ENCODE results near the gene NCAN. TPM values are rescaled to one million over a fixed set of nuclear protein-coding genes. Genes with fewer than 3 reads are reported as not detected.
"Not testable (repeated sequence)": the region's sequence is repeated elsewhere in the genome, so short reads cannot be mapped to it uniquely, and the experiment has no call there.

Gene NCAN
- polyA plus RNA-seq, 1 donor (not counting 4 experiments of a cell fraction or from before 2014, with no cell fraction given), result not detected

DNA sequence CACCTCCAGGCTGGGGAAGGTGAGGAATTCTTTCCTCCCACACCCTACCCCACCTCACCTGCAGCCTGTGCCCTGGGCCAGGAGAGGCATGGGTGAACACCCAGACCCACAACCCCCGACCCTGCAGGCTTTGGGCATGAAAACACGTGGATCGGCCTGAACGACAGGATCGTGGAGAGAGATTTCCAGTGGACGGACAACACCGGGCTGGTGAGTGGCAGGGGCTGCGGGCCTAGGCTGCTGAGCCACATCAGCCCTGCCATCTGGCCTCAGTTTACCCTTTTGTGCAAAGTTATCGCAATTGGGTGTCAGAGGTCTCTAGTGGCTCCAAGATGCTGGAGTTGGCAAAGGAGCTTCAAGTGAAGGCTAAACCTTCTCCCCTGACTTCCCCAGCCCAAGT is 28.7 kb downstream of the NCAN start:
- no peak overlapping the region for H3K9ac ChIP-seq (ENCODE audit: control insufficient read depth, extremely low read depth, insufficient read depth, low read length)
- no peak overlapping the region for H3K4me2 ChIP-seq (ENCODE audit: control insufficient read depth, extremely low read depth, insufficient read depth, low read depth, low read length)
- no peak overlapping the region for H2AFZ ChIP-seq (ENCODE audit: control insufficient read depth, low read length)
- FAIRE-seq (no peak), DNase-seq (ENCODE audit: low read depth, low spot score) (no peak)
- dilution Hi-C loops (cut with MboI; ENCODE audit: extremely low pct_ligation_motif_present, low sequenced_read_pairs), result no loop called here
- no peaks in the 10 kb centered on the region for H3K9me3 ChIP-seq (ENCODE audit: control insufficient read depth, low read depth, low read length)
- peaks cover 6% of the 10 kb centered on the region for H3K27me3 ChIP-seq (ENCODE audit: control insufficient read depth, extremely low read depth, insufficient read depth, low read length)
- no peaks in the 10 kb centered on the region for H3K36me3 ChIP-seq (ENCODE audit: control insufficient read depth in 2 of 2, extremely low read depth in 1 of 2, insufficient read depth in 2 of 2, low read length in 2 of 2)
- H3K79me2 ChIP-seq (ENCODE audit: control insufficient read depth, insufficient read depth, low read length), result no peaks in the 10 kb centered on the region
- H3K9me1 ChIP-seq (ENCODE audit: control insufficient read depth, extremely low read depth, insufficient read depth, low read length), result no peaks in the 10 kb centered on the region
- no peaks in the 10 kb centered on the region for H4K20me1 ChIP-seq (ENCODE audit: control insufficient read depth, extremely low read depth, insufficient read depth, low read length)
- H3K27ac ChIP-seq (ENCODE audit: control insufficient read depth, insufficient read depth, low read length), result no peak overlapping the region
- TF ChIP-seq, protein P1, sequence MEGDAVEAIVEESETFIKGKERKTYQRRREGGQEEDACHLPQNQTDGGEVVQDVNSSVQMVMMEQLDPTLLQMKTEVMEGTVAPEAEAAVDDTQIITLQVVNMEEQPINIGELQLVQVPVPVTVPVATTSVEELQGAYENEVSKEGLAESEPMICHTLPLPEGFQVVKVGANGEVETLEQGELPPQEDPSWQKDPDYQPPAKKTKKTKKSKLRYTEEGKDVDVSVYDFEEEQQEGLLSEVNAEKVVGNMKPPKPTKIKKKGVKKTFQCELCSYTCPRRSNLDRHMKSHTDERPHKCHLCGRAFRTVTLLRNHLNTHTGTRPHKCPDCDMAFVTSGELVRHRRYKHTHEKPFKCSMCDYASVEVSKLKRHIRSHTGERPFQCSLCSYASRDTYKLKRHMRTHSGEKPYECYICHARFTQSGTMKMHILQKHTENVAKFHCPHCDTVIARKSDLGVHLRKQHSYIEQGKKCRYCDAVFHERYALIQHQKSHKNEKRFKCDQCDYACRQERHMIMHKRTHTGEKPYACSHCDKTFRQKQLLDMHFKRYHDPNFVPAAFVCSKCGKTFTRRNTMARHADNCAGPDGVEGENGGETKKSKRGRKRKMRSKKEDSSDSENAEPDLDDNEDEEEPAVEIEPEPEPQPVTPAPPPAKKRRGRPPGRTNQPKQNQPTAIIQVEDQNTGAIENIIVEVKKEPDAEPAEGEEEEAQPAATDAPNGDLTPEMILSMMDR (optimal IDR thresholded peaks at IDR 0.05 in 1 of 3, IDR thresholded peaks at IDR 0.05 in 1 of 3, conservative IDR thresholded peaks at IDR 0.05 in 1 of 3; ENCODE audit: extremely low read depth in 1 of 3, insufficient read depth in 2 of 3, low read length in 3 of 3), result no peak
- TF ChIP-seq EZH2 (IDR thresholded peaks at IDR 0.05; ENCODE audit: low read length), result no peak
- H3K4me3 ChIP-seq (ENCODE audit: control insufficient read depth in 2 of 3, extremely low read depth in 1 of 3, insufficient read depth in 2 of 3, low read depth in 1 of 3, low read length in 3 of 3), result no peak overlapping the region
- no peaks in the 10 kb centered on the region for H3K4me1 ChIP-seq (ENCODE audit: control insufficient read depth, extremely low read depth, insufficient read depth, low read length)

DNA sequence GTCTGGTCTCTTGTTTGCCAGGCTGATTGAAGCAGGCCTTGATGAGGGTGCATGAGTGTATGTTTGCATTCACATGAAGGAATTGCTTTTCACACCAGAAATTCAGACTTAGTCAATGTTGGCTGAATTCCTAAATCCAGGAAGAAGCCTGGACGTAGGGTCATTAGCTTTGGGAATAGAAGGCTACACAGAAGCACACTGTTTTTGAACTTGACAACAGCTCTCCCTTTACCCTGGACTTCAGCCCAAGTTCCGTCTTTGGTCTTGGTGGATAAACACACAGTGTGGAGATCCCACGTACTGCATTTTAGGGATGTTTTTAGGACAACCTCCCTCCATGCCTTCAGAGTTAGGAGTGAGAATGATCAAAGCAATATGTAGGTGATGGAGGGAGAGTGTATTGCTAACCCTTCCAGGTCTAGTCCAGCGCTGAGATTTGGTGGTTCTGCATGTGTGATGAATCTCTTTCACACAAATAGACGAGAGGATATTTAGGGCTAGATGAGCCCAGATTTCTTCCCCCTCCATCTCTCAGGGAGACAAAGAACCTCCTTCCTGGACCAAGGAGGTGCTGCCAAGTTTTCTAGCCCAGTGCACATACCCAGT is 38.5 kb downstream of the NCAN start:
- Histone ChIP-seq H3K27ac (ENCODE audit: control insufficient read depth, insufficient read depth, low read length) (no peak overlapping the region), H2AFZ (ENCODE audit: control insufficient read depth, low read length) (no peak overlapping the region), H3K36me3 (ENCODE audit: control insufficient read depth in 2 of 2, extremely low read depth in 1 of 2, insufficient read depth in 2 of 2, low read length in 2 of 2) (no peaks in the 10 kb centered on the region), H3K4me2 (ENCODE audit: control insufficient read depth, extremely low read depth, insufficient read depth, low read depth, low read length) (no peak overlapping the region), H4K20me1 (ENCODE audit: control insufficient read depth, extremely low read depth, insufficient read depth, low read length) (no peaks in the 10 kb centered on the region), H3K4me1 (ENCODE audit: control insufficient read depth, extremely low read depth, insufficient read depth, low read length) (no peaks in the 10 kb centered on the region), H3K4me3 (ENCODE audit: control insufficient read depth in 2 of 3, extremely low read depth in 1 of 3, insufficient read depth in 2 of 3, low read depth in 1 of 3, low read length in 3 of 3) (no peak overlapping the region), H3K79me2 (ENCODE audit: control insufficient read depth, insufficient read depth, low read length) (no peaks in the 10 kb centered on the region), H3K27me3 (ENCODE audit: control insufficient read depth, extremely low read depth, insufficient read depth, low read length) (peaks cover 15% of the 10 kb centered on the region), H3K9me1 (ENCODE audit: control insufficient read depth, extremely low read depth, insufficient read depth, low read length) (no peaks in the 10 kb centered on the region), H3K9me3 (ENCODE audit: control insufficient read depth, low read depth, low read length) (no peaks in the 10 kb centered on the region), H3K9ac (ENCODE audit: control insufficient read depth, extremely low read depth, insufficient read depth, low read length) (no peak overlapping the region)
- dilution Hi-C loops (cut with MboI; ENCODE audit: extremely low pct_ligation_motif_present, low sequenced_read_pairs), result no loop called here
- TF ChIP-seq, protein P1 (optimal IDR thresholded peaks at IDR 0.05 in 1 of 3, IDR thresholded peaks at IDR 0.05 in 1 of 3, conservative IDR thresholded peaks at IDR 0.05 in 1 of 3; ENCODE audit: extremely low read depth in 1 of 3, insufficient read depth in 2 of 3, low read length in 3 of 3), result no peak
- TF ChIP-seq EZH2 (IDR thresholded peaks at IDR 0.05; ENCODE audit: low read length), result no peak
- DNase-seq (ENCODE audit: low read depth, low spot score), result no peak
- FAIRE-seq, result no peak

DNA sequence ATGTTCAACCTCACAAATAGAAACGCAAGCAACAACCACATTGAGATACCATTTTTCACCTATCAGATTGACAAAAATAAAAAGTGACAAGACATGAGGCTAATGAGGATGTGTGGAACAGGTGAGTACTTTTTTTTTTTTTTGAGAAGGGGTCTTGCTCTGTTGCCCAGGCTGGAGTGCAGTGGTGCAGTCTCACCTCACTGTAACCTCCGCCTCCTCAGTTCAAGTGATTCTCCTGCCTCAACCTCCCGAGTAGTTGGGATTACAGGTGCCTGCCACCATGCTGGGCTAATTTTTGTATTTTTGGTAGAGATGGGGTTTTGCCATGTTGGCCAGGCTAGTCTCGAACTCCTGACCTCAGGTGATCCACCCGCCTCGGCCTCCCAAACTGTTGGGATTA is 41.7 kb downstream of the NCAN start:
- peaks cover 21% of the 10 kb centered on the region for H3K27me3 ChIP-seq (ENCODE audit: control insufficient read depth, extremely low read depth, insufficient read depth, low read length)
- H3K27ac ChIP-seq (ENCODE audit: control insufficient read depth, insufficient read depth, low read length); H2AFZ ChIP-seq (ENCODE audit: control insufficient read depth, low read length); H3K36me3 ChIP-seq (ENCODE audit: control insufficient read depth in 2 of 2, extremely low read depth in 1 of 2, insufficient read depth in 2 of 2, low read length in 2 of 2); H3K4me2 ChIP-seq (ENCODE audit: control insufficient read depth, extremely low read depth, insufficient read depth, low read depth, low read length); H3K4me3 ChIP-seq (ENCODE audit: control insufficient read depth in 2 of 3, extremely low read depth in 1 of 3, insufficient read depth in 2 of 3, low read depth in 1 of 3, low read length in 3 of 3); H3K9me1 ChIP-seq (ENCODE audit: control insufficient read depth, extremely low read depth, insufficient read depth, low read length); H4K20me1 ChIP-seq (ENCODE audit: control insufficient read depth, extremely low read depth, insufficient read depth, low read length); H3K9ac ChIP-seq (ENCODE audit: control insufficient read depth, extremely low read depth, insufficient read depth, low read length); H3K4me1 ChIP-seq (ENCODE audit: control insufficient read depth, extremely low read depth, insufficient read depth, low read length); FAIRE-seq; H3K79me2 ChIP-seq (ENCODE audit: control insufficient read depth, insufficient read depth, low read length); H3K9me3 ChIP-seq (ENCODE audit: control insufficient read depth, low read depth, low read length); DNase-seq (ENCODE audit: low read depth, low spot score); dilution Hi-C loops (cut with MboI; ENCODE audit: extremely low pct_ligation_motif_present, low sequenced_read_pairs): not testable (repeated sequence)

All from keratinocyte (primary cell).